Jurkat, Clone E6-1 (cell line): Measurements from ENCODE around the gene HSPA12A.

Experiments used
- DNase-seq: peaks from one replicate; pipeline ENCODE4 v3.0.0-alpha.2; 2011; ENCODE audit warnings: low read depth, low spot score
- H3K4me3 ChIP-seq: 2 replicates; pipeline ENCODE4 v1.5.1; 2011; ENCODE audit warnings: mild to moderate bottlenecking, low read length, control low read depth, moderate library complexity

HSPA12A gene

GRCh38 chr10:116621934-116622655 is 120.3 kb downstream of the HSPA12A start:
- DNase-seq, result no peak
- no peak overlapping the region for H3K4me3 ChIP-seq

- DNase-seq, result no peak
- H3K4me3 ChIP-seq, result no peak overlapping the region
Observed at GRCh38 chr10:116621476-116621875, 120.9 kb downstream of the HSPA12A start.
